Measurements from ENCODE around the gene CALN1. TPM values are rescaled to one million over a fixed set of nuclear protein-coding genes. Genes with fewer than 3 reads are reported as not detected.
A peak's percentile ranks its signal among the peaks of the same experiment; 100 is the strongest.

CALN1 gene
- total RNA-seq, 2 donors from 2014 or later, result 1.1 to 1.2 TPM

DNA sequence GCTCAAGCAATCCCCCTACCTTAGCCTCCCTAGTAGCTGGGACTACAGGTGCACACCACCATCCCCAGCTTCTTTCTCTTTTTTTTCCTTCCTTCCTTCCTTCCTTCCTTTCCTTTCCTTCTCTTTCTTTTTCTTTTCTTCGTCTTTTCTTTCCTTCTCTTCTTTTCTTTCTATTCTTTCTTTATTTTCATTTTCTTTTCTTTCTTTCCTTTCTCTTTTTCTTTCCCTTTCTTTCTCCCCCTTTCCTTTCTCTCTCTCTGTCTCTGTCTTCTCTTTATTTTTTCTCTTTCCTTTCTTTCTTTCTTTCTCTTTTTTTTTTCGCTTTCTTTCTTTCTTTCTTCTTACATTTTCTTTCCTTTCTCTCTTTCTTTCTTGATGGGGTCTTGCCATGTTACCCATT lies 658.9 kb downstream of the CALN1 start:
- Histone ChIP-seq H3K27ac (no peak overlapping the region), H3K9me3 (no peaks in the 10 kb centered on the region), H3K4me1 (replicated peaks) (no peaks in the 10 kb centered on the region), H3K4me3 (no peak overlapping the region), H3K27me3 (replicated peaks; ENCODE audit: insufficient read depth) (peaks cover 5% of the 10 kb centered on the region), H3K36me3 (no peaks in the 10 kb centered on the region)
- intact Hi-C loops (cut with DNase I), result loop anchor here (10.0 kb wide), 1 partner anchor 742 kb away; no protein-coding TSS in a partner anchor
- no peak for DNase-seq (ENCODE audit: low spot score)
- TF ChIP-seq, protein P1, sequence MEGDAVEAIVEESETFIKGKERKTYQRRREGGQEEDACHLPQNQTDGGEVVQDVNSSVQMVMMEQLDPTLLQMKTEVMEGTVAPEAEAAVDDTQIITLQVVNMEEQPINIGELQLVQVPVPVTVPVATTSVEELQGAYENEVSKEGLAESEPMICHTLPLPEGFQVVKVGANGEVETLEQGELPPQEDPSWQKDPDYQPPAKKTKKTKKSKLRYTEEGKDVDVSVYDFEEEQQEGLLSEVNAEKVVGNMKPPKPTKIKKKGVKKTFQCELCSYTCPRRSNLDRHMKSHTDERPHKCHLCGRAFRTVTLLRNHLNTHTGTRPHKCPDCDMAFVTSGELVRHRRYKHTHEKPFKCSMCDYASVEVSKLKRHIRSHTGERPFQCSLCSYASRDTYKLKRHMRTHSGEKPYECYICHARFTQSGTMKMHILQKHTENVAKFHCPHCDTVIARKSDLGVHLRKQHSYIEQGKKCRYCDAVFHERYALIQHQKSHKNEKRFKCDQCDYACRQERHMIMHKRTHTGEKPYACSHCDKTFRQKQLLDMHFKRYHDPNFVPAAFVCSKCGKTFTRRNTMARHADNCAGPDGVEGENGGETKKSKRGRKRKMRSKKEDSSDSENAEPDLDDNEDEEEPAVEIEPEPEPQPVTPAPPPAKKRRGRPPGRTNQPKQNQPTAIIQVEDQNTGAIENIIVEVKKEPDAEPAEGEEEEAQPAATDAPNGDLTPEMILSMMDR (IDR thresholded peaks at IDR 0.05), result no peak
- TF ChIP-seq POLR2AphosphoS5 (IDR thresholded peaks at IDR 0.05), result no peak
- TF ChIP-seq POLR2A (IDR thresholded peaks at IDR 0.05), result no peak
- WGBS, result 98% methylated on average over 2 of the region's 2 CpGs

DNA sequence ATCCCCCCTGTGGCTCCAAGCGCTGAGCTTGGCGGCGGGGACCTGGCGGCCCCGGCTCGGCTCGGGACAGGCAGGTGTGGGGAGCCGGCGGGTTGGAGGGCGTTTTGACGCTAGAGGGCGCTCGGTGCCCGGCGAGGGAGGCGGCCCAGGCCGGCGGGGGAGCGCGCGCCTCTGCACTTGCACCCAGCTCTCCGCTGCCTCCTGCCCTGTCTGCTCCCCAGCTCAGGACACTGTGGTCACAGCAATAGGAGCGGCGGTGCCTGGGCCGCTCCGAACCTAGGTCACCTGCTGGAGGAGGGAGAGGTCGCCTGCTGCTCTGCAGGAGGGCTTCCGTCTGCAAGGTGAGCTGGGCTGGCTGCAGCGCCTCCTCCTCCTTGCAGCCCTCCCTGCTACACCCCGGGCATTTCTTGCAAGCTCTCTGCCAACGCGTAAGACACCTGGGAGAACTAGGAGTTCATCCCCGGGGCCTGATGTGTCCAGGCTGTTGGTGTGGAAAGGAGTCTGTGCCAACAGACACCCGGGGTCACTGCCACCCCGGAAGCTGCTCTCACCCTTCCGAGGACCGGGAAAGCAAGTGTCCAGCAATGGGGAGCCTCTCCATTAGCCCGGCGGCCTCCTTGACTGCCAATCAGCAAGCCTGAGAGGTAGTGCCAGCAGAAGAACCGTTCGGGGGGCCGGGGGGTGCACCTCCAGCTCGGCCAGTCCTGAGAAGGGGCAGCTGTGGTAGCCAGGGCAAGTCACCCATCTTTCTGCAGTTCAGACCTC lies 659.8 kb downstream of the CALN1 start:
- intact Hi-C loops (cut with DNase I), result loop anchor here (10.0 kb wide), 1 partner anchor 742 kb away; no protein-coding TSS in a partner anchor
- no peak overlapping the region for H3K4me3 ChIP-seq
- peaks cover 5% of the 10 kb centered on the region for H3K27me3 ChIP-seq (replicated peaks; ENCODE audit: insufficient read depth)

DNA sequence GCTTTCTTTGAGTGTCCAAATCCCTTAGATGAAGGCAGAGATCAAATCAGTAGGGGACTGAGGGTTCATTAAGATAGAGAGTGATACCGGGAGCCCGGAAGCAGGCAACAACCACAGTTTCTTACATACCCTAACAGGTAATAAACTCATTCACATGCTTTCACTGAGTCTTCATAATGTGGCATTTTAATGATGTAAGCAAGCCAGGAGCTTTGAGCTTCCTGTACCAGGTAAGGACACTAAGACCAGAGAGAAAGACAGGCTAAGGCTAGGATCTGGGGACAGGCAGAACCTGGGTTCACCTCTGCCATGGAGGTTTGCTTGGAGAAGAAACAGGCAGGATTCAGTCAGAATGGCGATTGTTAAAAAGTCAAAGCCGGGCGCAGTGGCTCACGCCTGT lies 661.8 kb downstream of the CALN1 start:
- Histone ChIP-seq H3K27ac (no peak overlapping the region), H3K4me3 (no peak overlapping the region), H3K36me3 (no peaks in the 10 kb centered on the region), H3K4me1 (replicated peaks) (no peaks in the 10 kb centered on the region), H3K27me3 (replicated peaks; ENCODE audit: insufficient read depth) (peaks cover 5% of the 10 kb centered on the region), H3K9me3 (no peaks in the 10 kb centered on the region)
- 94% methylated on average over 6 of the region's 6 CpGs for WGBS
- intact Hi-C loops (cut with DNase I), result loop anchor here (10.0 kb wide), 1 partner anchor 745 kb away; no protein-coding TSS in a partner anchor
- no peak for TF ChIP-seq POLR2AphosphoS5 (IDR thresholded peaks at IDR 0.05)
- TF ChIP-seq, protein P1 (IDR thresholded peaks at IDR 0.05), result no peak
- TF ChIP-seq POLR2A (IDR thresholded peaks at IDR 0.05), result no peak
- DNase-seq (ENCODE audit: low spot score), result no peak

More for the DNA sequence above, 659.8 kb downstream of the CALN1 start:
- TF ChIP-seq, protein P1 (IDR thresholded peaks at IDR 0.05), result peak in 3 of 4 experiments; percentile 44 to 59 (median 50)
- TF ChIP-seq POLR2AphosphoS5 (IDR thresholded peaks at IDR 0.05), result no peak
- DNase-seq (ENCODE audit: low spot score), result no peak
- Histone ChIP-seq H3K36me3 (no peaks in the 10 kb centered on the region), H3K27ac (no peak overlapping the region), H3K4me1 (replicated peaks) (no peaks in the 10 kb centered on the region), H3K9me3 (no peaks in the 10 kb centered on the region)
- 22% methylated on average over 35 of the region's 43 CpGs for whole genome bisulfite sequencing

DNA sequence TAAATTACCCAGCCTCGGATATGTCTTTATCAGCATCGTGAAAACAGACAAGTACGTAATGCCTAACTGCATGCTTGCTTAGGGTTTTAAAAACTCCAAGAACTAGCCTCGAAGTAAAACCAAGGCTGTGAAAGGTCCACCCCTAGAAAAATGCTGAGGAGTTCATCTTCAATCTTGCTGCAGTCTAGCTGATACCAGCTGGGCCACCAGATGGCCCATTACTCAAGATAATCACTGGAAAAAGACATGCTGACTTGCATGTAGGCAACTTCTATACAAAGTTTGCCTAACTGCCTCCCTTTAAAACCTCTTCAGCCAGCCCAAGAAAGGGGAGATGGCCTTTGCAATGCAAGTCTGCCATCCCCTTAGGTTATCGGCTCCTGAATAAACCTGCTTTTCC lies 666.1 kb downstream of the CALN1 start:
- TF ChIP-seq, protein P1 (IDR thresholded peaks at IDR 0.05), result no peak
- TF ChIP-seq POLR2AphosphoS5 (IDR thresholded peaks at IDR 0.05), result no peak
- TF ChIP-seq POLR2A (IDR thresholded peaks at IDR 0.05), result no peak
- H3K27me3 ChIP-seq (replicated peaks; ENCODE audit: insufficient read depth), result no peaks in the 10 kb centered on the region
- WGBS, result 88% methylated on average over 5 of the region's 5 CpGs
- DNase-seq (ENCODE audit: low spot score), result no peak
- H3K9me3 ChIP-seq, result no peaks in the 10 kb centered on the region
- H3K4me3 ChIP-seq, result no peak overlapping the region
- intact Hi-C loops (cut with DNase I), result no loop called here
- H3K4me1 ChIP-seq (replicated peaks), result no peaks in the 10 kb centered on the region
- no peak overlapping the region for H3K27ac ChIP-seq
- no peaks in the 10 kb centered on the region for H3K36me3 ChIP-seq

DNA sequence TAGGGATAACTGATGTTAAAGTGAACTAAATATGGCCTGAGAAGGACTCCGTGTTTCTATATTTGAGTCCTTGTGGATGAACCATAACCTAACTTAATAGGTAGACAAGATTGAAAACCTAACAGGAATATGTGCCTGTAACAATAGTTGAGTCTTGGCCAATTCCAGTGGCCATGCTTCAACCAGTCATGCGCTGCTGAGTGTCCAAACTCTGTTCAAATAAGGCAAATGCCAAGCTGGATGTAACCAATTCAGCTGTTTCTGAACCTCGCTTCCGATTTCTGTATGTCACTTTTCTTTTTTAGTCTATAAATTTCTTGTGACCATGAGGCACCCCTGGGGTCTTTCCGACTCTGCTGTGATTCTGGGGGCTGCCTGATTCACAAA lies 672.0 kb downstream of the CALN1 start:
- H3K27ac ChIP-seq, result no peak overlapping the region
- no peak for DNase-seq (ENCODE audit: low spot score)
- intact Hi-C loops (cut with DNase I), result no loop called here
- no peaks in the 10 kb centered on the region for H3K36me3 ChIP-seq
- 81% methylated on average over 5 of the region's 5 CpGs for WGBS
- TF ChIP-seq POLR2A (IDR thresholded peaks at IDR 0.05) (no peak), POLR2AphosphoS5 (IDR thresholded peaks at IDR 0.05) (no peak)
- TF ChIP-seq, protein P1 (IDR thresholded peaks at IDR 0.05), result no peak
- H3K4me1 ChIP-seq (replicated peaks), result no peaks in the 10 kb centered on the region
- no peaks in the 10 kb centered on the region for H3K27me3 ChIP-seq (replicated peaks; ENCODE audit: insufficient read depth)
- no peak overlapping the region for H3K4me3 ChIP-seq
- no peaks in the 10 kb centered on the region for H3K9me3 ChIP-seq

Data from prostate gland (tissue), 2 donors.